GM21515 (cell line): ENCODE data around the gene UBE2D3.
A peak's percentile ranks its signal among the peaks of the same experiment; 100 is the strongest.
"Not testable (repeated sequence)": the region's sequence is repeated elsewhere in the genome, so short reads cannot be mapped to it uniquely, and the experiment has no call there.

Source experiments
- ATAC-seq: cut with Tn5 transposase; IDR thresholded peaks from one replicate; pipeline ENCODE4 v1.9.1; 2021; ENCODE audit not compliant: unreplicated experiment

UBE2D3 gene

GRCh38 chr4:102826890-102827673 is at the start of gene UBE2D3:
TSS of gene UBE2D3 (minus strand) at chr4:102827551. CDS start at chr4:102826508, 1,043 bp downstream.
- peak; percentile 28 for ATAC-seq

GRCh38 chr4:102871772-102872171 is 44.4 kb upstream of the UBE2D3 start:
- no peak for ATAC-seq

GRCh38 chr4:102869569-102870197 is 42.3 kb upstream of the UBE2D3 start:
- peak; percentile 28 for ATAC-seq

GRCh38 chr4:102868781-102869568 is 41.6 kb upstream of the UBE2D3 start, which contains the start of gene CISD2:
TSS of gene CISD2 (plus strand) at chr4:102868992. CDS start at chr4:102869085, 93 bp downstream.
- ATAC-seq = peak; percentile 87

- no peak for ATAC-seq
Observed at GRCh38 chr4:102868153-102868780, 40.9 kb upstream of the UBE2D3 start.

GRCh38 chr4:102867278-102868152 is 40.2 kb upstream of the UBE2D3 start:
- no peak for ATAC-seq

- not testable (repeated sequence) for ATAC-seq
Observed at GRCh38 chr4:102865327-102865726, 38.0 kb upstream of the UBE2D3 start.

GRCh38 chr4:102862747-102863146 is 35.4 kb upstream of the UBE2D3 start:
- ATAC-seq = no peak

- no peak for ATAC-seq
Observed at GRCh38 chr4:102862016-102862415, 34.7 kb upstream of the UBE2D3 start.

GRCh38 chr4:102860611-102861324 is 33.4 kb upstream of the UBE2D3 start:
- ATAC-seq = no peak

GRCh38 chr4:102858828-102859464 is 31.6 kb upstream of the UBE2D3 start:
- no peak for ATAC-seq

- no peak for ATAC-seq
Observed at GRCh38 chr4:102850370-102850769, 23.0 kb upstream of the UBE2D3 start.

- no peak for ATAC-seq
Observed at GRCh38 chr4:102849579-102850104, 22.3 kb upstream of the UBE2D3 start.

GRCh38 chr4:102847687-102848086 is 20.3 kb upstream of the UBE2D3 start:
- no peak for ATAC-seq

- ATAC-seq = no peak
Observed at GRCh38 chr4:102843938-102844337, 16.6 kb upstream of the UBE2D3 start.

GRCh38 chr4:102843273-102843672 is 15.9 kb upstream of the UBE2D3 start:
- no peak for ATAC-seq

- no peak for ATAC-seq
Observed at GRCh38 chr4:102842367-102842766, 15.0 kb upstream of the UBE2D3 start.

- no peak for ATAC-seq
Observed at GRCh38 chr4:102836596-102836995, 9.2 kb upstream of the UBE2D3 start.

GRCh38 chr4:102832667-102833066 is 5.3 kb upstream of the UBE2D3 start:
- ATAC-seq = no peak
